Fibroblast of pulmonary artery (primary cell): ENCODE results near the gene ECHS1.
"Not testable (repeated sequence)": the region's sequence is repeated elsewhere in the genome, so short reads cannot be mapped to it uniquely, and the experiment has no call there.

Source experiments
- DNase-seq: peaks from one replicate; pipeline ENCODE4 v3.0.0-alpha.2; 2010; ENCODE audit warnings: low read depth
- H3K4me3 ChIP-seq: replicated peaks from 2 replicates; pipeline ENCODE4 v1.5.1; 2011; ENCODE audit warnings: low read depth, mild to moderate bottlenecking, control low read depth, low read length, moderate library complexity
- CTCF ChIP-seq: IDR thresholded peaks from 2 replicates; pipeline ENCODE4 v1.5.1; 2011; ENCODE audit warnings: mild to moderate bottlenecking, control low read depth, low read length, inconsistent platforms; ENCODE audit errors: missing control alignments

ECHS1 gene

GRCh38 chr10:133377025-133377817 lies 4.1 kb upstream of the ECHS1 start:
- no peak for DNase-seq
- TF ChIP-seq CTCF: no peak
- no peak overlapping the region for H3K4me3 ChIP-seq

- DNase-seq, H3K4me3 ChIP-seq: not testable (repeated sequence)
These were observed 3.0 kb upstream of the ECHS1 start for GRCh38 chr10:133376183-133376582.

- no peak for TF ChIP-seq CTCF
- no peak for DNase-seq
- no peak overlapping the region for H3K4me3 ChIP-seq
These were observed 2.4 kb upstream of the ECHS1 start for GRCh38 chr10:133375357-133376115.

GRCh38 chr10:133372507-133372906 lies 647 bp downstream of the ECHS1 start:
- peak overlapping the region; percentile 80 for H3K4me3 ChIP-seq
- no peak for TF ChIP-seq CTCF
- DNase-seq: no peak

- DNase-seq: no peak
- no peak for TF ChIP-seq CTCF
- H3K4me3 ChIP-seq: no peak overlapping the region
These were observed 2.9 kb downstream of the ECHS1 start for GRCh38 chr10:133370030-133370786.

- no peak for TF ChIP-seq CTCF
- H3K4me3 ChIP-seq: no peak overlapping the region
- no peak for DNase-seq
These were observed 5.0 kb downstream of the ECHS1 start for GRCh38 chr10:133368153-133368552.

- DNase-seq, H3K4me3 ChIP-seq: not testable (repeated sequence)
These were observed 5.7 kb downstream of the ECHS1 start for GRCh38 chr10:133367461-133367860.
